B cell (primary cell): ENCODE results near the gene BDP1. TPM values are rescaled to one million over a fixed set of nuclear protein-coding genes. Genes with fewer than 3 reads are reported as not detected.
"Not testable (repeated sequence)": the region's sequence is repeated elsewhere in the genome, so short reads cannot be mapped to it uniquely, and the experiment has no call there.

Experiments
- ATAC-seq: fragments of 200-7000 bp; cut with Tn5 transposase; one replicate; pipeline ENCODE4 v1.10.0; 2021; ENCODE audit warnings: low read depth, mild to moderate bottlenecking, moderate number of reproducible peaks, moderate library complexity
- CTCF ChIA-PET: fragments of 350-600 bp; sonication (Branson Sonifier 250); formaldehyde crosslinking; loops from one replicate; lab custom pipeline; 2021; ENCODE audit warnings: antibody characterized with exemption, inconsistent platforms; lab: Charles Lee
- POLR2A ChIA-PET: fragments of 350-600 bp; sonication (Branson Sonifier 250); formaldehyde crosslinking; loops from one replicate; lab custom pipeline; 2021; ENCODE audit warnings: antibody characterized with exemption; lab: Charles Lee
- DNase-seq: peaks from one replicate; pipeline ENCODE4 v3.0.0; 2013
- H2AFZ ChIP-seq: 2 replicates; pipeline ENCODE4 v1.6.1; 2012; ENCODE audit warnings: mild to moderate bottlenecking, low read depth, low read length; ENCODE audit not compliant: insufficient read depth, poor library complexity, severe bottlenecking
- H3K27ac ChIP-seq, 2 donors: 1 replicate in 1 of 2; 2 replicates in 1 of 2; pipeline ENCODE4 v1.5.1; 2012 to 2013; ENCODE audit warnings: low read length in 2 of 2, mild to moderate bottlenecking in 2 of 2, moderate library complexity in 1 of 2
- H3K27me3 ChIP-seq, 4 experiments: fragments of 200-600 bp in 1 of 4; sonication (generic) in 1 of 4; replicated peaks in 1 of 4; 1 replicate in 2 of 4; 2 replicates in 2 of 4; pipeline versions ENCODE4 v1.6.1 to v1.7.0; 2013 to 2016; ENCODE audit warnings: low read length in 3 of 4, mild to moderate bottlenecking in 2 of 4, mixed read lengths in 1 of 4, moderate library complexity in 1 of 4; ENCODE audit not compliant: insufficient read depth in 4 of 4, control insufficient read depth in 3 of 4; ENCODE audit errors: control extremely low read depth in 1 of 4
- H3K36me3 ChIP-seq, 2 experiments: replicated peaks in 1 of 2; 1 replicate in 1 of 2; 2 replicates in 1 of 2; pipeline versions ENCODE4 v1.6.1 to v1.7.1; 2013; ENCODE audit warnings: low read length in 1 of 2; ENCODE audit not compliant: insufficient read depth in 2 of 2, control insufficient read depth in 1 of 2; ENCODE audit errors: control extremely low read depth in 1 of 2, extremely low read depth in 1 of 2
- H3K4me1 ChIP-seq, 2 donors: fragments of 200-600 bp in 1 of 2; sonication (generic) in 1 of 2; 1 replicate in 1 of 2; 2 replicates in 1 of 2; pipeline versions ENCODE4 v1.5.1 to v1.6.1; 2013 to 2017; ENCODE audit warnings: low read length in 2 of 2; ENCODE audit not compliant: control insufficient read depth in 2 of 2, insufficient read depth in 2 of 2
- H3K4me2 ChIP-seq: replicated peaks from 2 replicates; pipeline ENCODE3; 2012; ENCODE audit warnings: mild to moderate bottlenecking, low read depth, low read length; ENCODE audit not compliant: poor library complexity, severe bottlenecking
- H3K4me3 ChIP-seq, 5 experiments: fragments of 200-600 bp in 1 of 5; sonication (generic) in 1 of 5; 1 replicate in 3 of 5; 2 replicates in 2 of 5; pipeline versions ENCODE4 v1.5.1 to v1.7.0; 2011 to 2016; ENCODE audit warnings: low read length in 4 of 5, mild to moderate bottlenecking in 4 of 5, low read depth in 2 of 5, control low read depth in 1 of 5, moderate library complexity in 1 of 5; ENCODE audit not compliant: insufficient read depth in 1 of 5; ENCODE audit errors: control extremely low read depth in 1 of 5, extremely low read depth in 1 of 5
- H3K79me2 ChIP-seq: fragments of 200-600 bp; sonication (generic); one replicate; pipeline ENCODE4 v1.6.0; 2016; ENCODE audit warnings: low read length; ENCODE audit not compliant: control insufficient read depth, insufficient read depth
- H3K9ac ChIP-seq: fragments of 200-600 bp; sonication (generic); 2 replicates; pipeline ENCODE4 v1.6.1; 2017; ENCODE audit warnings: mild to moderate bottlenecking, low read length, moderate library complexity
- H3K9me3 ChIP-seq, 3 donors: one replicate each; pipeline versions ENCODE4 v1.6.1 to v1.7.1; 2013; ENCODE audit warnings: low read length in 2 of 3; ENCODE audit not compliant: control insufficient read depth in 2 of 3, insufficient read depth in 1 of 3; ENCODE audit errors: control extremely low read depth in 1 of 3
- H4K20me1 ChIP-seq: 2 replicates; pipeline ENCODE4 v1.6.0; 2012; ENCODE audit warnings: mild to moderate bottlenecking, low read length; ENCODE audit not compliant: insufficient read depth, control insufficient read depth, poor library complexity, severe bottlenecking
- H3K27ac Mint-ChIP-seq: one replicate; pipeline ENCODE4 v1.8.0; 2021; ENCODE audit warnings: mixed read lengths
- H3K27me3 Mint-ChIP-seq: one replicate; pipeline ENCODE4 v1.8.0; 2021; ENCODE audit warnings: mixed read lengths
- H3K4me1 Mint-ChIP-seq: one replicate; pipeline ENCODE4 v1.8.0; 2021; ENCODE audit warnings: mixed read lengths
- H3K4me3 Mint-ChIP-seq: one replicate; pipeline ENCODE4 v1.8.0; 2021; ENCODE audit warnings: mixed read lengths
- H3K9me3 Mint-ChIP-seq: one replicate; pipeline ENCODE4 v1.8.0; 2022; ENCODE audit warnings: mixed read lengths; ENCODE audit not compliant: insufficient read depth
- WGBS: methylation state at CpG from one replicate; pipeline ENCODE4 v1.1.5; 2013; ENCODE audit warnings: missing lambda C conversion rate; ENCODE audit not compliant: insufficient coverage; 5-methylcytosine and 5-hydroxymethylcytosine counted together
- intact Hi-C: fragments of 100-400 bp; cut with micrococcal nuclease; formaldehyde crosslinking; loops from one replicate; pipeline ENCODE4 v1.10.0; 2022
- polyA plus RNA-seq: library from polyadenylated mRNA; depleted of rRNA; stranded (reverse); fragments of >200 nt; gene quantifications from 2 replicates; pipeline ENCODE4 v1.2.3, GENCODE V29; 2012
- total RNA-seq, 2 donors: library from RNA; stranded (reverse); fragments of 120-200 nt in 1 of 2; gene quantifications; 1 replicate in 1 of 2; 2 replicates in 1 of 2; pipeline versions ENCODE4 v1.2.3 to v1.2.4, GENCODE V29; 2013 to 2022

The BDP1 gene
- total and polyA plus RNA-seq, 2 donors (not counting 1 experiment from before 2014, with no cell fraction given): 7.9 to 59.4 TPM

DNA sequence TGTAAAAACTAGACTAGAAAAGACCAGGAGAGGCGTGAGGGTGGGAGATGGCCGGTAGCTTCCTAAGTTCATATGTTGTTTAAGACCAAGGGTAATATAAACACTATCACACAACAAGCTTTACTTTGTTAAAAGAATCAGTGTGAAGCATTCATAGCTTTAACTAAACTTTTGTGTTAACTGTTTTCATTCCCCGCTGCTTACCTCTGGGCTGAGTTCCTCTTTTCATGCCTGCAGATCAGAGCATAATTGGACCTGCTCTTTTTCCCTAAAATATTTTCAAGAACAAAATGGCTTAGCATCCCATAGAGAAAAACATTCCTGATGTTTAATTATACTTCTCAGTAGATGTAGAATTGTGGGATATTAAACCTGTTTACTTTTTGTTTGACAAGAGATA is 23.0 kb upstream of the BDP1 start:
- H3K4me3 ChIP-seq, H3K27me3 ChIP-seq, POLR2A ChIA-PET, CTCF ChIA-PET, H3K27ac ChIP-seq, H3K4me1 Mint-ChIP-seq, H3K79me2 ChIP-seq, H3K4me1 ChIP-seq, intact Hi-C loops, H2AFZ ChIP-seq, ATAC-seq, H3K4me3 Mint-ChIP-seq, H3K9ac ChIP-seq, H3K9me3 Mint-ChIP-seq, H4K20me1 ChIP-seq, H3K36me3 ChIP-seq, H3K9me3 ChIP-seq, H3K27ac Mint-ChIP-seq, DNase-seq, H3K4me2 ChIP-seq: not testable (repeated sequence)
- peaks cover 31% of the 10 kb centered on the region for H3K27me3 Mint-ChIP-seq
- WGBS: no CpG with 5 or more reads among the region's 3 CpGs

DNA sequence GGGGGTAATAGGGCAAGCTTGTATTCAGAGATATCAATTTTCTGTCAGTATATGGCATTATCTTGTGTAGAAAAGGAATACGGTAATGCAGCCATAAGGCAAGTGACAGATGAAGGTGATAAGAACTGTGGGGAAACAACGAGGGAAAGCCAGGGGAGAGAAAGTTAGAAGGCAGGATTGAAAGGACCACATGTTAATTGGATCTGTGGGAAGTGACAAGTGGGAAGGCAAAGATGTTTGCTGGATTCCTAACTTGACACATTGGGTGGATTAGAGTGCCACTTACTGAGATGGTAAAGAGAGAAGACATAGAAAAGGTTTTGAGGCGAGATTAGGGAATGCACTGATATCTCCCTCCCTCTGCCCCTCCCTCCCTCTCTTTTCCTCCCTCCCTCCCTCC is 20.6 kb upstream of the BDP1 start:
- POLR2A ChIA-PET, H3K27me3 ChIP-seq, H3K4me2 ChIP-seq, H3K4me3 Mint-ChIP-seq, H3K4me3 ChIP-seq, DNase-seq, ATAC-seq, H3K4me1 ChIP-seq, H2AFZ ChIP-seq, CTCF ChIA-PET, H3K9ac ChIP-seq, H3K79me2 ChIP-seq, H3K27ac ChIP-seq, intact Hi-C loops, H4K20me1 ChIP-seq, H3K9me3 ChIP-seq, H3K9me3 Mint-ChIP-seq, H3K27ac Mint-ChIP-seq, H3K36me3 ChIP-seq, H3K4me1 Mint-ChIP-seq: not testable (repeated sequence)
- H3K27me3 Mint-ChIP-seq: peaks cover 23% of the 10 kb centered on the region
- 72% methylated on average over 2 of the region's 3 CpGs for WGBS

DNA sequence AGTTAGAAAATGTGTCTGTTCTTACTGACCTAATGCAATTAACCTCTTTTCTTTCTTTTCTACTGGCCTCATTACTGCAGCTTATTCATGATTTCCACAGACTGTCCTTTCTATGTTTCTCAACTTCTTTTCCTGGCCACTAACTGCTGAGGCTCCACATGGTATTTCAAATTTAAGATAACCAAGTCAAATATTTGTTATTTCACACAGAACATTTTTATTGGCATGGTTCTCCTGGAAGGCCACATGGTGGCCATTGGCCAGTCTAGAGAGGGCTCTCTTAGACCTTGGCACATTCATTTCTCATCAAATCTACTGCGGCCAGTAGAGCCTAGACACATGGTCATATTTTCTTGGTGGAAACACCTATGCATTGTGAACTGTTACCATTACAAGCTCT is 13.9 kb upstream of the BDP1 start:
- DNase-seq, H4K20me1 ChIP-seq, POLR2A ChIA-PET, H3K9me3 ChIP-seq, H3K27ac ChIP-seq, H3K27ac Mint-ChIP-seq, H3K9me3 Mint-ChIP-seq, H3K9ac ChIP-seq, ATAC-seq, H3K27me3 ChIP-seq, H3K4me3 ChIP-seq, H3K36me3 ChIP-seq, H3K4me2 ChIP-seq, intact Hi-C loops, H3K4me3 Mint-ChIP-seq, H3K4me1 ChIP-seq, H2AFZ ChIP-seq, H3K79me2 ChIP-seq, CTCF ChIA-PET: not testable (repeated sequence)
- WGBS: no CpG with 5 or more reads among the region's 1 CpG
- H3K27me3 Mint-ChIP-seq: peaks cover 18% of the 10 kb centered on the region
- H3K4me1 Mint-ChIP-seq: peaks cover 12% of the 10 kb centered on the region

DNA sequence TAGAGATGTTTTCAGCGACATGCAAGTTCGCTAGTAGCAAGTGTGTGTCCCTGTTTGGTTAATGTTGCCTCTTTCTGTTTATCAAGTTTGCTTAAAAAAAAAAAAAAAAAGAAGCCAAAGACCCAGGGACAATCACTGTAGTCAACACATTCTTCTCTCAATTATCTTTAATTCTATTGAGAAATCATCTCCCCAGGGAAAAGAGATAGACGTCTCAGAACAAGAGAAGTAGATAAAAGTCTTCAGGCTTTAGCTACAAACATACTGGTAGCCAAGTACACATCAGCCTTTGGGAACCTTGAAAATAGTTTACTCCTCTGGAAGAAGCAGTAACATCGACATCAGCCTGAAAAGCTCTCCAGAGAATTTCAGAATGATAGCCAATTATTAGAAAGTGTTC is 11.6 kb upstream of the BDP1 start:
- H2AFZ ChIP-seq, H3K9me3 Mint-ChIP-seq, H4K20me1 ChIP-seq, H3K4me3 ChIP-seq, H3K9ac ChIP-seq, H3K4me1 ChIP-seq, H3K4me2 ChIP-seq, DNase-seq, H3K9me3 ChIP-seq, H3K27ac Mint-ChIP-seq, H3K27me3 ChIP-seq, POLR2A ChIA-PET, H3K36me3 ChIP-seq, H3K4me3 Mint-ChIP-seq, ATAC-seq, intact Hi-C loops, H3K79me2 ChIP-seq, CTCF ChIA-PET, H3K27ac ChIP-seq: not testable (repeated sequence)
- H3K27me3 Mint-ChIP-seq: peaks cover 18% of the 10 kb centered on the region
- peaks cover 17% of the 10 kb centered on the region for H3K4me1 Mint-ChIP-seq
- WGBS: no CpG with 5 or more reads among the region's 4 CpGs
